IMR-90 (cell line): ENCODE results near the gene SLC19A2. TPM values are rescaled to one million over a fixed set of nuclear protein-coding genes. Genes with fewer than 3 reads are reported as not detected.

Experiments used
- ATAC-seq: fragments of 200-7000 bp; cut with Tn5 transposase; 2 replicates; pipeline ENCODE4 v1.9.1; 2020; ENCODE audit warnings: low read depth, mild to moderate bottlenecking, moderate library complexity
- BruUV-seq: library from RNA; stranded (reverse); fragments of 400-500 nt; replicated peaks from 2 replicates; lab custom pipeline; 2021; lab: Mats Ljungman, UMichigan
- CTCF ChIA-PET: fragments of 300-600 bp; formaldehyde crosslinking; extraction: SDS; loops from one replicate; lab custom pipeline; 2021; ENCODE audit warnings: antibody characterized with exemption; lab: Yijun Ruan, JAX
- POLR2A ChIA-PET: fragments of 300-600 bp; sonication (Branson Sonifier 250); formaldehyde crosslinking; loops from one replicate; lab custom pipeline; 2022; ENCODE audit warnings: antibody characterized with exemption; ENCODE audit not compliant: unreplicated experiment; lab: Charles Lee
- DNase-seq: peaks from one replicate; pipeline ENCODE4 v3.0.0; 2013
- H2AFZ ChIP-seq: replicated peaks from 2 replicates; pipeline ENCODE3; 2013; ENCODE audit warnings: low read length, mild to moderate bottlenecking; ENCODE audit not compliant: poor library complexity
- H2AK5ac ChIP-seq: 2 replicates; pipeline ENCODE4 v1.6.1; 2013; ENCODE audit warnings: low read depth, low read length, inconsistent platforms
- H2AK9ac ChIP-seq: replicated peaks from 2 replicates; pipeline ENCODE3; 2013; ENCODE audit warnings: mild to moderate bottlenecking, low read depth, low read length, moderate library complexity; ENCODE audit not compliant: poor library complexity
- H2BK120ac ChIP-seq: 2 replicates; pipeline ENCODE4 v1.6.1; 2013; ENCODE audit warnings: low read depth, low read length, inconsistent platforms
- H2BK15ac ChIP-seq: 3 replicates; pipeline ENCODE4 v1.6.1; 2013; ENCODE audit warnings: low read depth, low read length, inconsistent platforms
- H2BK20ac ChIP-seq: 2 replicates; pipeline ENCODE4 v1.6.1; 2013; ENCODE audit warnings: low read depth, mild to moderate bottlenecking, inconsistent platforms, low read length, moderate library complexity
- H2BK5ac ChIP-seq: 2 replicates; pipeline ENCODE4 v1.6.1; 2013; ENCODE audit warnings: mild to moderate bottlenecking, low read depth, low read length, inconsistent platforms; ENCODE audit not compliant: poor library complexity, severe bottlenecking
- H3K14ac ChIP-seq: replicated peaks from 2 replicates; pipeline ENCODE4 v1.6.1; 2013; ENCODE audit warnings: low read depth, low read length, inconsistent platforms
- H3K18ac ChIP-seq: 2 replicates; pipeline ENCODE4 v1.6.1; 2013; ENCODE audit warnings: low read depth, low read length, control low read depth
- H3K23ac ChIP-seq: 2 replicates; pipeline ENCODE4 v1.6.1; 2013; ENCODE audit warnings: low read depth, low read length, inconsistent platforms
- H3K27ac ChIP-seq: 2 replicates; pipeline ENCODE4 v1.5.1; 2013; ENCODE audit warnings: mild to moderate bottlenecking, control low read depth, low read length; ENCODE audit not compliant: insufficient read depth
- H3K27me3 ChIP-seq: 2 replicates; pipeline ENCODE4 v1.6.1; 2013; ENCODE audit warnings: low read length; ENCODE audit not compliant: control insufficient read depth, insufficient read depth
- H3K36me3 ChIP-seq: 2 replicates; pipeline ENCODE4 v1.6.1; 2013; ENCODE audit warnings: low read length, mixed read lengths; ENCODE audit not compliant: control insufficient read depth, insufficient read depth
- H3K4ac ChIP-seq: 2 replicates; pipeline ENCODE4 v1.6.1; 2013; ENCODE audit warnings: low read depth, low read length, inconsistent platforms
- H3K4me1 ChIP-seq: 2 replicates; pipeline ENCODE4 v1.6.1; 2013; ENCODE audit warnings: low read length, mixed read lengths; ENCODE audit not compliant: control insufficient read depth, insufficient read depth
- H3K4me2 ChIP-seq: 2 replicates; pipeline ENCODE4 v1.6.1; 2013; ENCODE audit warnings: low read depth, mild to moderate bottlenecking, control low read depth, low read length, moderate library complexity
- H3K4me3 ChIP-seq: 2 replicates; pipeline ENCODE4 v1.5.1; 2013; ENCODE audit warnings: low read depth, mild to moderate bottlenecking, control low read depth, low read length, moderate library complexity; ENCODE audit not compliant: insufficient read depth
- H3K56ac ChIP-seq: 2 replicates; pipeline ENCODE4 v1.6.1; 2013; ENCODE audit warnings: low read length, inconsistent platforms; ENCODE audit not compliant: insufficient read depth; ENCODE audit errors: extremely low read depth
- H3K79me1 ChIP-seq, 2 experiments: 2 replicates each; pipeline ENCODE4 v1.6.1; 2013; ENCODE audit warnings: low read length in 2 of 2, inconsistent platforms in 1 of 2, low read depth in 1 of 2
- H3K9ac ChIP-seq: 2 replicates; pipeline ENCODE4 v1.6.1; 2013; ENCODE audit warnings: low read depth, low read length, control low read depth
- H3K9me1 ChIP-seq: 2 replicates; pipeline ENCODE4 v1.6.1; 2013; ENCODE audit warnings: low read length, inconsistent platforms; ENCODE audit not compliant: insufficient read depth
- H3K9me3 ChIP-seq: 2 replicates; pipeline ENCODE4 v1.6.1; 2013; ENCODE audit warnings: low read length; ENCODE audit not compliant: control insufficient read depth, insufficient read depth
- H4K20me1 ChIP-seq: 2 replicates; pipeline ENCODE4 v1.6.1; 2013; ENCODE audit warnings: low read length, inconsistent platforms; ENCODE audit not compliant: insufficient read depth
- H4K5ac ChIP-seq: 2 replicates; pipeline ENCODE4 v1.6.1; 2013; ENCODE audit warnings: mild to moderate bottlenecking, low read depth, low read length, control low read depth
- H4K8ac ChIP-seq, 2 experiments: 2 replicates each; pipeline ENCODE4 v1.6.1; 2013; ENCODE audit warnings: low read depth in 2 of 2, low read length in 2 of 2, control low read depth in 1 of 2, inconsistent platforms in 1 of 2
- H4K91ac ChIP-seq: 2 replicates; pipeline ENCODE4 v1.6.1; 2013; ENCODE audit warnings: low read depth, low read length, inconsistent platforms; ENCODE audit not compliant: insufficient read depth
- BHLHE40 ChIP-seq: fragments of 150-350 bp; IDR thresholded peaks from 2 replicates; pipeline ENCODE4 v1.6.1; 2016; ENCODE audit warnings: mild to moderate bottlenecking, low read depth, low read length
- CEBPB ChIP-seq: IDR thresholded peaks from 2 replicates; pipeline ENCODE4 v1.6.1; 2012; ENCODE audit warnings: low read depth, low read length, improper control_type of control experiment
- CHD1 ChIP-seq: IDR thresholded peaks from 2 replicates; pipeline ENCODE4 v1.6.1; 2012; ENCODE audit warnings: low read depth, low read length, improper control_type of control experiment
- CTCF ChIP-seq: conservative IDR thresholded peaks from 2 replicates; pipeline ENCODE4 v1.5.1; 2012; ENCODE audit warnings: mild to moderate bottlenecking, low read depth, low read length, improper control_type of control experiment
- MAFK ChIP-seq: IDR thresholded peaks from 2 replicates; pipeline ENCODE4 v1.6.1; 2012; ENCODE audit warnings: low read depth, low read length, improper control_type of control experiment
- MAZ ChIP-seq: IDR thresholded peaks from 2 replicates; pipeline ENCODE4 v1.6.1; 2012; ENCODE audit warnings: low read depth, mild to moderate bottlenecking, low read length, improper control_type of control experiment, moderate library complexity, borderline replicate concordance
- MXI1 ChIP-seq: IDR thresholded peaks from 2 replicates; pipeline ENCODE4 v1.6.1; 2012; ENCODE audit warnings: low read depth, mild to moderate bottlenecking, low read length, moderate library complexity, borderline replicate concordance
- POLR2A ChIP-seq: IDR thresholded peaks from 2 replicates; pipeline ENCODE4 v1.6.1; 2012; ENCODE audit warnings: mild to moderate bottlenecking, low read depth, low read length
- SMC3 ChIP-seq: fragments of 150-350 bp; IDR thresholded peaks from 2 replicates; pipeline ENCODE4 v1.6.1; 2016; ENCODE audit warnings: low read depth, mild to moderate bottlenecking, antibody characterized with exemption, low read length, moderate library complexity
- USF2 ChIP-seq: fragments of 150-350 bp; IDR thresholded peaks from 2 replicates; pipeline ENCODE4 v1.6.1; 2017; ENCODE audit warnings: mild to moderate bottlenecking, antibody characterized with exemption, low read length, low read depth
- WGBS, 2 experiments: methylation state at CpG; one replicate each; pipeline versions ENCODE4 v1.1.5 to v1.1.7; 2013; ENCODE audit warnings: missing lambda C conversion rate in 2 of 2; ENCODE audit not compliant: insufficient read length in 1 of 2; ENCODE audit errors: extremely low coverage in 2 of 2; 5-methylcytosine and 5-hydroxymethylcytosine counted together
- dilution Hi-C: fragments of 300-500 bp; cut with HindIII; formaldehyde crosslinking; loops from one replicate; pipeline ENCODE4 v1.14.3; 2018; ENCODE audit warnings: low sequenced_read_pairs; ENCODE audit not compliant: unreplicated experiment
- in situ Hi-C: fragments of 300-500 bp; cut with MboI; formaldehyde crosslinking; loops from 3 replicates; pipeline ENCODE4 v1.14.3; 2019; ENCODE audit warnings: low sequenced_read_pairs, inconsistent platforms, mixed read lengths
- intact Hi-C: fragments of 100-400 bp; cut with micrococcal nuclease; formaldehyde crosslinking; loops from 2 replicates; pipeline ENCODE4 v1.10.0; 2022
- polyA plus RNA-seq, 3 experiments: library from polyadenylated mRNA; depleted of rRNA; stranded (reverse); fragments of >200 nt; gene quantifications; 2 replicates each; pipeline ENCODE4 v1.2.3, GENCODE V29; 2012; ENCODE audit warnings: low replicate concordance in 1 of 3
- total RNA-seq: library from RNA; depleted of rRNA; stranded (reverse); fragments of >200 nt; gene quantifications from 2 replicates; pipeline ENCODE4 v1.2.3, GENCODE V29; 2012
- TF ChIP-seq, protein P1 (sequence below): fragments of 150-350 bp; IDR thresholded peaks from 2 replicates; pipeline ENCODE4 v1.6.1; 2016; ENCODE audit warnings: low read depth, mild to moderate bottlenecking, low read length, moderate library complexity, borderline replicate concordance

SLC19A2 gene
- total and polyA plus RNA-seq, 2 of the 4 experiments (the other 2 are of a cell fraction): 3.6 to 5.2 TPM

GRCh38 chr1:169461390-169462000, 24.2 kb downstream of the SLC19A2 start:
- Histone ChIP-seq H3K9me3 (no peaks in the 10 kb centered on the region), H3K9ac (no peak overlapping the region), H2BK15ac (no peak overlapping the region), H4K20me1 (no peaks in the 10 kb centered on the region), H2BK5ac (no peak overlapping the region), H3K14ac (no peak overlapping the region), H3K4ac (no peak overlapping the region), H3K56ac (no peak overlapping the region), H3K18ac (no peak overlapping the region), H3K23ac (no peak overlapping the region), H2AFZ (no peak overlapping the region), H2AK5ac (no peak overlapping the region), H2BK20ac (no peak overlapping the region), H4K8ac (no peak overlapping the region), H3K4me2 (no peak overlapping the region), H3K4me1 (no peaks in the 10 kb centered on the region), H2AK9ac (no peak overlapping the region), H3K4me3 (no peak overlapping the region), H3K36me3 (peaks cover 3% of the 10 kb centered on the region; the same call in 1 of the 2 replicates), H3K79me1 (no peaks in the 10 kb centered on the region), H2BK120ac (no peak overlapping the region), H4K91ac (no peak overlapping the region), H3K27me3 (no peaks in the 10 kb centered on the region), H3K9me1 (no peaks in the 10 kb centered on the region), H4K5ac (no peak overlapping the region), H3K27ac (no peak overlapping the region)
- TF ChIP-seq USF2 (no peak), MAFK (no peak), POLR2A (no peak), MXI1 (no peak), CTCF (no peak), BHLHE40 (no peak), MAZ (no peak), CHD1 (no peak), SMC3 (no peak), CEBPB (no peak)
- TF ChIP-seq, protein P1, sequence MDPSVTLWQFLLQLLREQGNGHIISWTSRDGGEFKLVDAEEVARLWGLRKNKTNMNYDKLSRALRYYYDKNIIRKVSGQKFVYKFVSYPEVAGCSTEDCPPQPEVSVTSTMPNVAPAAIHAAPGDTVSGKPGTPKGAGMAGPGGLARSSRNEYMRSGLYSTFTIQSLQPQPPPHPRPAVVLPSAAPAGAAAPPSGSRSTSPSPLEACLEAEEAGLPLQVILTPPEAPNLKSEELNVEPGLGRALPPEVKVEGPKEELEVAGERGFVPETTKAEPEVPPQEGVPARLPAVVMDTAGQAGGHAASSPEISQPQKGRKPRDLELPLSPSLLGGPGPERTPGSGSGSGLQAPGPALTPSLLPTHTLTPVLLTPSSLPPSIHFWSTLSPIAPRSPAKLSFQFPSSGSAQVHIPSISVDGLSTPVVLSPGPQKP: no peak
- dilution Hi-C loops: no loop called here
- intact Hi-C loops: loop anchor here (5.0 kb wide), 1 partner anchor 859 kb away; no protein-coding TSS in a partner anchor
- ChIA-PET POLR2A (no interaction called here), CTCF (no interaction called here)
- in situ Hi-C loops: loop anchor here (5.0 kb wide), 1 partner anchor 81 kb away; no protein-coding TSS in a partner anchor
- BruUV-seq: no TSS peak
- ATAC-seq: no peak
- no peak for DNase-seq
- no CpG with 5 or more reads among the region's 4 CpGs for WGBS, 2 experiments
